Effector memory CD4-positive, alpha-beta T cell (primary cell): ENCODE measurements around the gene JMJD7.
"Not testable (repeated sequence)": the region's sequence is repeated elsewhere in the genome, so short reads cannot be mapped to it uniquely, and the experiment has no call there.

Experiments used
- DNase-seq, 3 donors: peaks; one replicate each; pipeline ENCODE4 v3.0.0-alpha.2; 2020
- H3K27ac ChIP-seq: 2 replicates; pipeline ENCODE4 v1.7.0; 2013; ENCODE audit warnings: mild to moderate bottlenecking, low read length, moderate library complexity; ENCODE audit not compliant: insufficient read depth, poor library complexity, severe bottlenecking
- H3K27me3 ChIP-seq: replicated peaks from 2 replicates; pipeline ENCODE4 v1.7.0; 2013; ENCODE audit warnings: mild to moderate bottlenecking, low read length; ENCODE audit not compliant: insufficient read depth, control insufficient read depth, poor library complexity, severe bottlenecking
- H3K36me3 ChIP-seq: 2 replicates; pipeline ENCODE4 v1.7.0; 2013; ENCODE audit warnings: mild to moderate bottlenecking, low read length, moderate library complexity; ENCODE audit not compliant: control insufficient read depth, insufficient read depth
- H3K4me1 ChIP-seq: 2 replicates; pipeline ENCODE4 v1.7.0; 2013; ENCODE audit warnings: low read length, mild to moderate bottlenecking; ENCODE audit not compliant: control insufficient read depth, insufficient read depth, poor library complexity, severe bottlenecking
- H3K4me3 ChIP-seq: 2 replicates; pipeline ENCODE4 v1.7.0; 2013; ENCODE audit warnings: low read length, low read depth, mild to moderate bottlenecking; ENCODE audit not compliant: insufficient read depth, poor library complexity, severe bottlenecking
- H3K9me3 ChIP-seq: 2 replicates; pipeline ENCODE4 v1.7.0; 2013; ENCODE audit warnings: mild to moderate bottlenecking, low read length, moderate library complexity; ENCODE audit not compliant: control insufficient read depth

JMJD7 gene

GRCh38 chr15:41828807-41829141, 882 bp downstream of the JMJD7 start:
- H3K9me3 ChIP-seq = no peaks in the 10 kb centered on the region
- H3K4me3 ChIP-seq = peak overlapping the region; percentile 93
- H3K36me3 ChIP-seq = peaks cover 8% of the 10 kb centered on the region
- H3K4me1 ChIP-seq = peaks cover 34% of the 10 kb centered on the region
- H3K27me3 ChIP-seq = no peaks in the 10 kb centered on the region
- no peak for DNase-seq
- H3K27ac ChIP-seq = no peak overlapping the region

GRCh38 chr15:41829959-41830646, 2.2 kb downstream of the JMJD7 start:
- Histone ChIP-seq H3K36me3 (peaks cover 12% of the 10 kb centered on the region), H3K4me1 (peaks cover 34% of the 10 kb centered on the region), H3K9me3 (no peaks in the 10 kb centered on the region), H3K4me3 (no peak overlapping the region), H3K27ac (no peak overlapping the region), H3K27me3 (no peaks in the 10 kb centered on the region)
- no peak for DNase-seq

- Histone ChIP-seq H3K27ac (peak overlapping the region; percentile 2), H3K4me1 (peaks cover 34% of the 10 kb centered on the region), H3K36me3 (peaks cover 19% of the 10 kb centered on the region)
- not testable (repeated sequence) for H3K27me3 ChIP-seq, H3K4me3 ChIP-seq, H3K9me3 ChIP-seq
- peak; percentile 23 to 49 (median 30) for DNase-seq
Measured at GRCh38 chr15:41831291-41831690, 3.4 kb downstream of the JMJD7 start.

- no peaks in the 10 kb centered on the region for H3K9me3 ChIP-seq
- H3K27ac ChIP-seq = no peak overlapping the region
- DNase-seq = no peak
- peaks cover 34% of the 10 kb centered on the region for H3K4me1 ChIP-seq
- peaks cover 26% of the 10 kb centered on the region for H3K36me3 ChIP-seq
- no peak overlapping the region for H3K4me3 ChIP-seq
- H3K27me3 ChIP-seq = no peaks in the 10 kb centered on the region
Measured at GRCh38 chr15:41832208-41832607, 4.3 kb downstream of the JMJD7 start.

GRCh38 chr15:41832875-41833274, 5.0 kb downstream of the JMJD7 start:
- Histone ChIP-seq H3K27ac (no peak overlapping the region), H3K36me3 (peaks cover 30% of the 10 kb centered on the region), H3K9me3 (no peaks in the 10 kb centered on the region), H3K4me1 (peaks cover 34% of the 10 kb centered on the region), H3K27me3 (no peaks in the 10 kb centered on the region), H3K4me3 (no peak overlapping the region)
- DNase-seq = no peak

GRCh38 chr15:41834096-41834495, 6.2 kb downstream of the JMJD7 start:
- Histone ChIP-seq H3K27me3 (no peaks in the 10 kb centered on the region), H3K27ac (no peak overlapping the region), H3K36me3 (peaks cover 34% of the 10 kb centered on the region), H3K4me3 (no peak overlapping the region), H3K4me1 (peaks cover 30% of the 10 kb centered on the region), H3K9me3 (no peaks in the 10 kb centered on the region)
- DNase-seq = no peak

GRCh38 chr15:41836073-41836472, 8.2 kb downstream of the JMJD7 start:
- DNase-seq = no peak
- Histone ChIP-seq H3K36me3 (peaks cover 43% of the 10 kb centered on the region), H3K4me1 (peaks cover 21% of the 10 kb centered on the region), H3K4me3 (no peak overlapping the region), H3K27ac (no peak overlapping the region), H3K9me3 (no peaks in the 10 kb centered on the region), H3K27me3 (no peaks in the 10 kb centered on the region)

- H3K36me3 ChIP-seq = peaks cover 48% of the 10 kb centered on the region
- no peaks in the 10 kb centered on the region for H3K9me3 ChIP-seq
- H3K27me3 ChIP-seq = no peaks in the 10 kb centered on the region
- DNase-seq = no peak
- H3K4me3 ChIP-seq = no peak overlapping the region
- no peak overlapping the region for H3K27ac ChIP-seq
- peaks cover 13% of the 10 kb centered on the region for H3K4me1 ChIP-seq
Measured at GRCh38 chr15:41836713-41837454, 9.0 kb downstream of the JMJD7 start.

- Histone ChIP-seq H3K4me1 (no peaks in the 10 kb centered on the region), H3K27me3 (no peaks in the 10 kb centered on the region), H3K4me3 (no peak within 1 kb of the TSS), H3K9me3 (no peaks in the 10 kb centered on the region), H3K27ac (no peak within 1 kb of the TSS), H3K36me3 (peaks cover 57% of the 10 kb centered on the region)
- no peak for DNase-seq
Measured at GRCh38 chr15:41838400-41838897, 10.6 kb downstream of the JMJD7 start, which contains the start of gene PLA2G4B. PLA2G4B (plus strand) TSS chr15:41838847; CDS start chr15:41838914, 67 bp downstream.

GRCh38 chr15:41839781-41840491, 12.0 kb downstream of the JMJD7 start:
- peaks cover 66% of the 10 kb centered on the region for H3K36me3 ChIP-seq

More at GRCh38 chr15:41839781-41840491, 12.0 kb downstream of the JMJD7 start:
- no peaks in the 10 kb centered on the region for H3K27me3 ChIP-seq
- DNase-seq = no peak
- H3K27ac ChIP-seq = no peak overlapping the region
- no peaks in the 10 kb centered on the region for H3K9me3 ChIP-seq
- H3K4me3 ChIP-seq = no peak overlapping the region
- H3K4me1 ChIP-seq = no peaks in the 10 kb centered on the region
